Measurements from ENCODE around the gene NDUFS8. TPM values are rescaled to one million over a fixed set of nuclear protein-coding genes. Genes with fewer than 3 reads are reported as not detected.
"Not testable (repeated sequence)": the region's sequence is repeated elsewhere in the genome, so short reads cannot be mapped to it uniquely, and the experiment has no call there.

NDUFS8 gene
- total and polyA plus RNA-seq, 2 donors (not counting 1 experiment from before 2014, with no cell fraction given) = 73.9 to 84.6 TPM

DNA sequence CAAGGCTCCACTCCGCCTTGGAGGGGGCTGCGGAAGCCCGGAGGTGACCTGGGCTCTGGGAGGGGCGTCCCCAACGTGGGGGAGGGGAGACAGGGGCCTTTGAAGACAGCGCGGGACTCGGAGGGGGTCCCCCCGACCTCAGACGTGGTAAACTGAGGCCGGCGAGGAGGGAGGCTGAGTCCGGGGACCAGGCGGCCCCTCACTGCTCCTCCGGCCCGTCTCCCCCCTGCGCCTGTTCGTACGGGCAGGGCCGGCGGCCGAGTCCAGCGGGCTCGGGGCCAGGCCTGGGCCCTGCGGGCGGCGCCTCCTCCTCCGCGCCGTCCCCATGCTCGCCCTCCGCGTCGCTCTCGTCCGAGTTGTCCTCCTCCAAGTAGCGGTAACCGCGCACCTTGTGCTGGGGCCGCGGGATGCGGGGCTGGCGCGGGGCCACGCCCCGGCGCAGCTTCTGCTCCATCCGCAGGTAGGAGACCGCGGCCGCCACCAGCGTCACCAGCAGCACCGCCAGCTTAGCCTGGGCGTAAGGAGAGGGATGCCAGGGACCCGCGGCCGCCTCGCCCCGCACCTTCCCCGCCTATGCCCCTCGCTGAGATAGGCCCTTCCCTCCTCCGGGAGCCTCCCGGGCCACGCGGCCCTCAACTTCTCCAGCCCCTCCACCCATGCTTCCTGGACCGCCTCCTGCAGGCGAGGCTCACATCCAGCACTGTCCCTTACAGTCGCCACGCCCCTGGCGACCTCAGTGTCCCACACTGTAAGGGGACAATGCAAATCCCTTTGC lies 38.9 kb upstream of the NDUFS8 start:
- H3K79me2 ChIP-seq (ENCODE audit: control insufficient read depth, insufficient read depth, low read length); intact Hi-C loops (cut with micrococcal nuclease); H3K27ac Mint-ChIP-seq; H3K9me3 Mint-ChIP-seq (ENCODE audit: insufficient read depth); H3K4me2 ChIP-seq (replicated peaks; ENCODE audit: low read depth, low read length, poor library complexity, severe bottlenecking); DNase-seq; CTCF ChIA-PET; H3K4me3 ChIP-seq (ENCODE audit: control extremely low read depth in 1 of 5, extremely low read depth in 1 of 5, insufficient read depth in 1 of 5, low read depth in 2 of 5, low read length in 4 of 5); H3K9ac ChIP-seq (ENCODE audit: low read length); H3K9me3 ChIP-seq (ENCODE audit: control extremely low read depth in 1 of 3, control insufficient read depth in 2 of 3, insufficient read depth in 1 of 3, low read length in 2 of 3); H3K27me3 Mint-ChIP-seq; POLR2A ChIA-PET; H3K27me3 ChIP-seq (replicated peaks in 1 of 4; ENCODE audit: control extremely low read depth in 1 of 4, control insufficient read depth in 3 of 4, insufficient read depth in 4 of 4, low read length in 3 of 4); H3K27ac ChIP-seq (ENCODE audit: low read length in 2 of 2); H2AFZ ChIP-seq (ENCODE audit: insufficient read depth, low read depth, low read length, poor library complexity, severe bottlenecking); ATAC-seq (ENCODE audit: low read depth); H3K4me3 Mint-ChIP-seq: not testable (repeated sequence)
- H4K20me1 ChIP-seq (ENCODE audit: control insufficient read depth, insufficient read depth, low read length, poor library complexity, severe bottlenecking) = peaks cover 27% of the 10 kb centered on the region
- peaks cover 7 to 29% of the 10 kb centered on the region in 2 donors for H3K4me1 ChIP-seq (ENCODE audit: control insufficient read depth in 2 of 2, insufficient read depth in 2 of 2, low read length in 2 of 2)
- H3K4me1 Mint-ChIP-seq = peaks cover 20% of the 10 kb centered on the region
- 67% methylated on average over 10 of the region's 70 CpGs for WGBS (ENCODE audit: insufficient coverage)
- H3K36me3 ChIP-seq (replicated peaks in 1 of 2; ENCODE audit: control extremely low read depth in 1 of 2, control insufficient read depth in 1 of 2, extremely low read depth in 1 of 2, insufficient read depth in 2 of 2, low read length in 1 of 2) = peaks cover 3 to 17% of the 10 kb centered on the region in 2 experiments

DNA sequence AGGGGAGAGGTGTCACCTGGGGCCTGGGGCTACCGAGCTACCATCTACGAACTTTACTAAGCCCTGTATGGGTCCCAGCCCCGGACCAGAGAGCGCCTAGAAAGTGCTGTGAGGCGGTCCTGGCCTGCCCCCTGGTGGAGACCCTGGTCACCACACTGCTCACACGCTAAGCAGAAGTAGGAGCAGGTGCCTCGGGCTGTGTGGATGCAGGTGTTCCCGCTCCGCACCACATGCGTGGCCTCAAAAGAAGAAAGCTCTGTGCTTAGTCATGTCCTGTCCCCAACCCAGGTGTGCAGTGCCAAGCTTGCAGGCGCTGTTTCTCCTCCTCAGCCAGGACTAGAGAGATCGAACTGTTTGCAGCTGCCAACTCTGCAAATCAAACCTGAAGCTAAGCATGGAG lies 36.7 kb upstream of the NDUFS8 start:
- H3K27me3 Mint-ChIP-seq; H2AFZ ChIP-seq (ENCODE audit: insufficient read depth, low read depth, low read length, poor library complexity, severe bottlenecking); H3K9ac ChIP-seq (ENCODE audit: low read length); H3K4me2 ChIP-seq (replicated peaks; ENCODE audit: low read depth, low read length, poor library complexity, severe bottlenecking); intact Hi-C loops (cut with micrococcal nuclease); H3K4me3 ChIP-seq (ENCODE audit: control extremely low read depth in 1 of 5, extremely low read depth in 1 of 5, insufficient read depth in 1 of 5, low read depth in 2 of 5, low read length in 4 of 5); H3K9me3 Mint-ChIP-seq (ENCODE audit: insufficient read depth); H3K27me3 ChIP-seq (replicated peaks in 1 of 4; ENCODE audit: control extremely low read depth in 1 of 4, control insufficient read depth in 3 of 4, insufficient read depth in 4 of 4, low read length in 3 of 4); H3K27ac ChIP-seq (ENCODE audit: low read length in 2 of 2); H3K9me3 ChIP-seq (ENCODE audit: control extremely low read depth in 1 of 3, control insufficient read depth in 2 of 3, insufficient read depth in 1 of 3, low read length in 2 of 3): not testable (repeated sequence)
- Histone ChIP-seq H4K20me1 (ENCODE audit: control insufficient read depth, insufficient read depth, low read length, poor library complexity, severe bottlenecking) (peaks cover 49% of the 10 kb centered on the region), H3K36me3 (replicated peaks in 1 of 2; ENCODE audit: control extremely low read depth in 1 of 2, control insufficient read depth in 1 of 2, extremely low read depth in 1 of 2, insufficient read depth in 2 of 2, low read length in 1 of 2) (peaks cover 5 to 39% of the 10 kb centered on the region in 2 experiments), H3K4me1 (ENCODE audit: control insufficient read depth in 2 of 2, insufficient read depth in 2 of 2, low read length in 2 of 2) (peaks cover 29 to 52% of the 10 kb centered on the region in 2 donors), H3K79me2 (ENCODE audit: control insufficient read depth, insufficient read depth, low read length) (peaks cover 30% of the 10 kb centered on the region)
- WGBS (ENCODE audit: insufficient coverage) = 21% methylated on average over 12 of the region's 12 CpGs
- Mint-ChIP-seq H3K4me3 (peak overlapping the region; percentile 59), H3K27ac (peak overlapping the region; percentile 86), H3K4me1 (peaks cover 40% of the 10 kb centered on the region)
- ATAC-seq (ENCODE audit: low read depth) (peak; percentile 35), DNase-seq (peak; percentile 81)
- TF ChIP-seq, protein P1, sequence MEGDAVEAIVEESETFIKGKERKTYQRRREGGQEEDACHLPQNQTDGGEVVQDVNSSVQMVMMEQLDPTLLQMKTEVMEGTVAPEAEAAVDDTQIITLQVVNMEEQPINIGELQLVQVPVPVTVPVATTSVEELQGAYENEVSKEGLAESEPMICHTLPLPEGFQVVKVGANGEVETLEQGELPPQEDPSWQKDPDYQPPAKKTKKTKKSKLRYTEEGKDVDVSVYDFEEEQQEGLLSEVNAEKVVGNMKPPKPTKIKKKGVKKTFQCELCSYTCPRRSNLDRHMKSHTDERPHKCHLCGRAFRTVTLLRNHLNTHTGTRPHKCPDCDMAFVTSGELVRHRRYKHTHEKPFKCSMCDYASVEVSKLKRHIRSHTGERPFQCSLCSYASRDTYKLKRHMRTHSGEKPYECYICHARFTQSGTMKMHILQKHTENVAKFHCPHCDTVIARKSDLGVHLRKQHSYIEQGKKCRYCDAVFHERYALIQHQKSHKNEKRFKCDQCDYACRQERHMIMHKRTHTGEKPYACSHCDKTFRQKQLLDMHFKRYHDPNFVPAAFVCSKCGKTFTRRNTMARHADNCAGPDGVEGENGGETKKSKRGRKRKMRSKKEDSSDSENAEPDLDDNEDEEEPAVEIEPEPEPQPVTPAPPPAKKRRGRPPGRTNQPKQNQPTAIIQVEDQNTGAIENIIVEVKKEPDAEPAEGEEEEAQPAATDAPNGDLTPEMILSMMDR (IDR thresholded peaks at IDR 0.05) = peak; percentile 60
- ChIA-PET CTCF (interaction anchor here (1.1 to 1.9 kb wide), 4 partner anchors 9 to 38 kb away, joined by 5 to 14 read pairs (median 8); partner anchors contain the start of gene ALDH3B1), POLR2A (interaction anchor here (1.5 kb wide), 1 partner anchor 9 kb away, joined by 12 read pairs; the partner anchor contains the start of gene UNC93B1)

DNA sequence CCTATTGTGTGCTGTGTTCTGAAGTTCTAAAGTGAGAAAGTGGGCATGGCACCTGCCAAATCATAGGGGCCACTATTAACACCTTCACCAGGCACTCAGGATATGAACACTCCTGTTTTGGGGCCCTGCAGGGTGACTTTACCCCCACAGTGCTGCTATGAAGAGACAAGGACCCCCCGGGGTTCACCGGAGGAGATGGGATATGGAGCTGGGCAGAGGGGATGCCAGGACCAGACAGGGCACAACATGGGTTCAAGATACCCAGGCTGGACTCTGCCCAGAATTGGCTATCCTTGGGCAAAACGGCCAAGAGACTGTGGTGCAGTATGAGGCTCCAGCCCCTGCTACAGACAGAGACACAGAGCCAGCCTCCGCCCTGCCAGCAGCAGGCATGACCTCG lies 36.1 kb upstream of the NDUFS8 start:
- Mint-ChIP-seq H3K4me1 (peaks cover 40% of the 10 kb centered on the region), H3K4me3 (peak overlapping the region; percentile 59), H3K27ac (peak overlapping the region; percentile 86)
- ChIA-PET POLR2A (interaction anchor here (1.5 kb wide), 1 partner anchor 9 kb away, joined by 12 read pairs; the partner anchor contains the start of gene UNC93B1), CTCF (interaction anchor here (1.1 to 1.9 kb wide), 4 partner anchors 8 to 38 kb away, joined by 5 to 14 read pairs (median 8); partner anchors contain the start of gene ALDH3B1)
- Histone ChIP-seq H3K36me3 (replicated peaks in 1 of 2; ENCODE audit: control extremely low read depth in 1 of 2, control insufficient read depth in 1 of 2, extremely low read depth in 1 of 2, insufficient read depth in 2 of 2, low read length in 1 of 2) (peaks cover 5 to 45% of the 10 kb centered on the region in 2 experiments), H3K79me2 (ENCODE audit: control insufficient read depth, insufficient read depth, low read length) (peaks cover 36% of the 10 kb centered on the region), H4K20me1 (ENCODE audit: control insufficient read depth, insufficient read depth, low read length, poor library complexity, severe bottlenecking) (peaks cover 55% of the 10 kb centered on the region), H3K4me1 (ENCODE audit: control insufficient read depth in 2 of 2, insufficient read depth in 2 of 2, low read length in 2 of 2) (peaks cover 35 to 57% of the 10 kb centered on the region in 2 donors)
- H3K27ac ChIP-seq (ENCODE audit: low read length in 2 of 2); H3K27me3 ChIP-seq (replicated peaks in 1 of 4; ENCODE audit: control extremely low read depth in 1 of 4, control insufficient read depth in 3 of 4, insufficient read depth in 4 of 4, low read length in 3 of 4); DNase-seq; H3K27me3 Mint-ChIP-seq; H3K9me3 ChIP-seq (ENCODE audit: control extremely low read depth in 1 of 3, control insufficient read depth in 2 of 3, insufficient read depth in 1 of 3, low read length in 2 of 3); intact Hi-C loops (cut with micrococcal nuclease); H3K9me3 Mint-ChIP-seq (ENCODE audit: insufficient read depth); H3K4me2 ChIP-seq (replicated peaks; ENCODE audit: low read depth, low read length, poor library complexity, severe bottlenecking); H3K4me3 ChIP-seq (ENCODE audit: control extremely low read depth in 1 of 5, extremely low read depth in 1 of 5, insufficient read depth in 1 of 5, low read depth in 2 of 5, low read length in 4 of 5); H3K9ac ChIP-seq (ENCODE audit: low read length); H2AFZ ChIP-seq (ENCODE audit: insufficient read depth, low read depth, low read length, poor library complexity, severe bottlenecking); ATAC-seq (ENCODE audit: low read depth): not testable (repeated sequence)
- WGBS (ENCODE audit: insufficient coverage) = 98% methylated on average over 5 of the region's 5 CpGs

All from B cell (primary cell).